H4 (cell line): Measurements from ENCODE around the gene PDCD4. TPM values are rescaled to one million over a fixed set of nuclear protein-coding genes. Genes with fewer than 3 reads are reported as not detected.
A peak's percentile ranks its signal among the peaks of the same experiment; 100 is the strongest.
"Not testable (repeated sequence)": the region's sequence is repeated elsewhere in the genome, so short reads cannot be mapped to it uniquely, and the experiment has no call there.

Source experiments
- DNase-seq: peaks from one replicate; pipeline ENCODE4 v3.0.0-alpha.2; 2015; ENCODE audit warnings: low spot score
- total RNA-seq: library from RNA; depleted of rRNA; stranded (reverse); fragments of >200 nt; shearing (Covaris generic); gene quantifications from 2 replicates; pipeline ENCODE4 v1.2.3, GENCODE V29; 2014

The PDCD4 gene
- total RNA-seq, 1 experiment from 2014 or later = 32.6 TPM

DNA sequence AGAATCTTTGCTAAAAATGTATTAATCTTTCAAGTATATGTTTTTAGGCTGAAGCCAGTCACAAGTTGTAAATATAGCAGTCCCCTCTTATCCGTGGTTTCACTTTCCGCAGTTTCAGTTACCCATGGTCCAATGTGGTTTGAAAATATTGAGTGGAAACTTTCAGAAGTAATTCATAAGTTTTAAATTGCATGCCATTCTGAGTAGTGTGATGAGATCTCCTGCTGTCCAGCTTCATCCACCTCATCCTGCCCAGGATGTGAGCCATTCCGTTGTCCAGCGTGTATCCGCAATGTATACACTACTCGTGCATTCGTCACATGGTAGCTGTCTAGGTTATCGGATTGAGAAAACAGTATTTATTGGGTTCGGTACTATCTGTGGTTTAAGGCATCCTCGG is 12.2 kb downstream of the PDCD4 start:
- DNase-seq = no peak

DNA sequence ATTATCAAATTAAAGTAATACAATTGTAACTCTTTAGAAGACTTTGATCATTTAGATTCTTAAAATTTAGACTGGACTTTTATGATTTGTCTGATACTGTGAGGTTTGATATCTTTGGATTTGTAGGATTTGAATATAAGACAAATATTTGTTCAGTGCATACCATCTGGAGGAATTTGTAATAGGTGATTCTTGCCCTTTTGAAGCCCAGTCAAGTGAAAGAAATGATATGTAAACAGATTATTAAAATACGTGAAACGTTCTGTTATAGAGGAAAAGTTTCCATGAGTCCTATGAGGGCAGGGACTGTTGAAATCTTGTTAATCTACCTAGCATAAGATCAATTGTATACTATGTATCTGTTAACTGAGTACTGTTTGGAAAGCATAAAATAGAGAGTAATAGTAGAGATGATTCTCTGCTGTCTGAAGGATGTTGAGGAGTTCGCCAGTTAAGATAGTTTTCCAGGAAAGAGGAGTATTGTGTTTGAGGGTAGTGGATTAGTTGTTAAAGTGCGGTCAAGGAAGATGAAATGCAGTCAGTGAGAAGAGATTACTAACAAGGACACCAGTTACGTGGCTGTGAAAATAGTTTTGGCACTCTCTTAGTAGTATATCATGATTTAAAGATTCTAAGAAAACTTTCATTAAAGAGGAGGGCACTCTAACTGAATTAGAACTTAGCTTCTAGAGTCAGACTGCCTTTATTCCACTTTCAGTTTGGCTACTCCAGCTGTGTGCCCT is 14.4 kb downstream of the PDCD4 start:
- no peak for DNase-seq

DNA sequence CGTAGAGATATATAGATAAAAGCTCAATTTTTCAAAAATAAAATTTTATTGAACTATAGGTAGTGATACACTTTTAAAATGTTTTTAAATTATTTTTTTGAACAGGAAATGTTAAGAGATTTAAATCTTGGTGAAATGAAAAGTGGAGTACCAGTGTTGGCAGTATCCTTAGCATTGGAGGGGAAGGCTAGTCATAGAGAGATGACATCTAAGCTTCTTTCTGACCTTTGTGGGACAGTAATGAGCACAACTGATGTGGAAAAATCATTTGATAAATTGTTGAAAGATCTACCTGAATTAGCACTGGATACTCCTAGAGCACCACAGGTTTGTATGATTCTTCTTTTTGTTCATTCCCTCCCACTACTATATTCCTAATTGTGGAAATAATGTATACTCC is 15.8 kb downstream of the PDCD4 start:
- DNase-seq = no peak

DNA sequence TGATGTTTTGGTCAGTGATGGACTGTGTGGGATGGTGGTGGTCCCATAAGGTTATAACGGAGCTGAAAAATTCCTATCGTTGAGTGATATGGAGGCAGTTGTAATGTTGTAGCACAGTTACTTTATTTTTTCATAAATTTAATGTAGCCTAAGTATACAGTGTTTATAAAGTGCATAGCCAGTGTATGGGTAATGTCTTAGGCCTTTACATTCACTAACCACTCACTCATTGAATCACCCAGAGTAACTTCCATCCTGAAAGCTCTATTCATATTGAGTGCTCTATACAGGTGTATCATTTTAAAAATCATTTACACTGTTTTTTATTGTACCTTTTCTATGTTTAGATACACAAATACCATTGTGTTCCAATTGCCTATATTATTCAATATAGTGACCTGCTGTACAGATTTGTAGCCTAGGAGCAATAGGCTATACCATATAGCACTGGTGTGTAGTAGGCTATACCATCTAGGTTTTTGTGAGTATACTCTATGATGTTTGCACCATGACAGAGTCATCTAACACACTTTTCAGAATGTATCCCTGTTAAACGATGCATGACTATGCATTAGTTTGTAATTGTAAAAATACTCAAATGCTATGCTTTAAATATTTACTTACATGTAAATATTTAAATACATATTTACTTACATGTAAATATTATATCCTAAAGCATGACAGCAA is 21.0 kb downstream of the PDCD4 start:
- no peak for DNase-seq

DNA sequence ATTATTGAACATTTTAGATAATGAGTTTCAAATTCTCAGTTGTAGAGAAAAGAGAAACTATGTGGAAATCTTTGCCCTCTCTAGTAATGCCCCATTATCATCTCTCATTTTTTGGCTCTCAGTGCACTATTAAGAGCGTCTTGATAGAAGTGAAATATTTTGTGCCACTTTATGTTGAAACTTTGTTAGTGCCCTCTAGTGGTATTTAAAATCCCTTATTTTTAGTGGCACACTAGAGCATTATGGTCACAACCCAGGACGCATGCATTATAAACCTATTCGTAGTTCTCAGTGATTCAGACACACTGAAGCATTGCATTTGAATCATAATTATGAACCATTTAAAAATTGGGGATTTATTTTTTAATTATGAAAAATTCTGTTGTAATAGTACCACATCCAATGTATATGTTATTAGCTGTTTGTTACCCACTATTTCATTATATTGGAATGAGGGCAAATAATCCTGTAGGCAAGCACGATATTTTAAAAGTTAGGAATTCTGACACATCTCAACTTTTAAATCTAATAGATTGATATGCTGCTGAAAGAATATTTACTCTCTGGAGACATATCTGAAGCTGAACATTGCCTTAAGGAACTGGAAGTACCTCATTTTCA is 21.9 kb downstream of the PDCD4 start:
- peak; percentile 43 for DNase-seq

DNA sequence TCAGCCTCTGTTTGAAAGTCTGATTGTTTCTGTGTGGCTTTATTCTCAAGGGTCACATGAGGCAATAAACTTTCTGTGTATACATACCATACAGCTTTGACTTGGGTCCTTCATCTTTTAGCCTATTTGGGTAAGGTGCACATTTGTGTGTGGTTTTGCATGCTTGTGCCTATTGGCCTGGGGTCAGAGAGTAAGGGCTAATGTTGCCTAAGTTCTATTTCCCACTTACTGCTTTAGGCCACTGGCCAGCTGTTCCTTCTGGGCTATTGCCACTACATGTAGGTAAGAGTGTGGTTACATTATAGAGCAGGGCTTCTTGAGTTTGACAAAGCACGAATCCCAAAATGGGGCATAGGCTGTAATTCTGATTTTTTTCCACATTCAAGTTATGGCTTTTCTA is 25.5 kb downstream of the PDCD4 start:
- no peak for DNase-seq

DNA sequence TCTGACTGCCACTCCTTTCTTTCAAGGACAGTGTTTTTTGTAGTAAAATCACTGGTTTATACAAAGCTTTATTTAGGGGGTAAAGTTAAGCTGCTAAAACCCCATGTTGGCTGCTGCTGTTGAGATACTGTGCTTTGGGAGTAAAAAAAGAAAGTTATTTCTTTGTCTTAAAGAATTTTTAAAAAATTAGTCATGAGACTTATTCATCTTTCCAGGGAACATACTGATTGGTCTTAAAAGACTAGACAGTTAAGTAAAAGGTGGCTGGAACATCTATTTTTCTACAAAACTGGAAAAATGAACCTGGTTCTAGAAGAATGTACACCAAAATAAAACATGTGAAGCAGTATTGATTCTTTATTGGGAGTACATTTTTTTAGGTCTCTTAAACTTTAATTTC is 26.7 kb downstream of the PDCD4 start:
- no peak for DNase-seq

DNA sequence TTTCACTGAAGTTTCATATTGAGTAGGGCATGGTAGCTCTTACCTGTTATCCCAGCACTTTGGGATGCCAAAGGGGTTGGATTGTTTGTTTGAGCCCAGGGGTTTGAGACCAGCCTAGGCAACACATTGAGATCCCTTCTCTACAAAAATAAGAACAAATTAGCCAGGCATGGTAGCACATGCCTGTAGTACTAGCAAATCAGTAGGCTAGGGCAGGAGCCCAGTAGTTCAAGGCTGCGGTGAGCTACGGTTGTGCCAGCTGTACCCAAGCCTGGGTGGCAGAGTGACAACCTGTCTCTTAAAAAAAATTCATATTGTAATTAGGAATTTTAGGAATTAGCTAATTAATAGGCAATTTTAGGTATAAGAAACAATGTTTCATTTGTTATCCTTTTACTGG is 29.3 kb downstream of the PDCD4 start:
- no peak for DNase-seq

DNA sequence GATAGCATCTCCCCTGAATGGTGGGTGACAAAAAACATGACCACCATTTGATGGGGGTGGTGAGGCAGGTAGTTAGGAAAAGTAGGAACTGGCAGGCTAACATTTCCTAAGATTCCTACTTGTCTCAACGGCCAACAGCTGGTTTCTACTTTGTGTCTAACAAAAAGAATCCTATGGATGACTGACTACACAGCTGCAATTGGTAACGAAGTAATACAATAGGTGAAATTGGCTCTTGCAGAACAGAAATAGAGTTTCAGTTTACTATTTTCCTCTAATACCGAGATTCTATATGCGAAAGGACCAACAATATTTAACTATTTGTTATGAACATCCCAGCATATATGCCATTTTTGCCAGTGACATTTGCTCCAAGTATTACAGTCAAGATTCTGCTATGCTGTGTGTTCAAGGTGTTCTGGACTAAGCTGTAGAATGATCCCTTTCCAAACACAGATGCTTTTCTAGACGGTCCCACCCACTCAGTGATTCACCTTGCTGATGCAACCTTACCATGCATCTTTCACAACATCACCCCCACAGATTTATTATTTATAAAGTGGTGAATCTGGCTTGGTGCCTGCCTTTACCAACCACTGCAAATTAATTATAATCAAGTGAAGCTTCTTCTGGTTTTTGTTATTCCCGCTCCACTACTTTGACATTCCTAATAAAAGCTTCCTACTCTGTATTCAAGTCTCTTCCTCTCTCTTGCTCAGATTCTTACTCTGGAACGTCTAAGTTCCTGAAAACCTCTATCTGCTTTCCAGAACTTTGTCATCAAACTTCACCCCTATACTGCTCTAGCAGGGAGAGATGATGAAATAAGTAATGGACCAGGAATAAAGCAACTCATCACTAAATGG is 30.5 kb downstream of the PDCD4 start:
- peak; percentile 35 for DNase-seq

DNA sequence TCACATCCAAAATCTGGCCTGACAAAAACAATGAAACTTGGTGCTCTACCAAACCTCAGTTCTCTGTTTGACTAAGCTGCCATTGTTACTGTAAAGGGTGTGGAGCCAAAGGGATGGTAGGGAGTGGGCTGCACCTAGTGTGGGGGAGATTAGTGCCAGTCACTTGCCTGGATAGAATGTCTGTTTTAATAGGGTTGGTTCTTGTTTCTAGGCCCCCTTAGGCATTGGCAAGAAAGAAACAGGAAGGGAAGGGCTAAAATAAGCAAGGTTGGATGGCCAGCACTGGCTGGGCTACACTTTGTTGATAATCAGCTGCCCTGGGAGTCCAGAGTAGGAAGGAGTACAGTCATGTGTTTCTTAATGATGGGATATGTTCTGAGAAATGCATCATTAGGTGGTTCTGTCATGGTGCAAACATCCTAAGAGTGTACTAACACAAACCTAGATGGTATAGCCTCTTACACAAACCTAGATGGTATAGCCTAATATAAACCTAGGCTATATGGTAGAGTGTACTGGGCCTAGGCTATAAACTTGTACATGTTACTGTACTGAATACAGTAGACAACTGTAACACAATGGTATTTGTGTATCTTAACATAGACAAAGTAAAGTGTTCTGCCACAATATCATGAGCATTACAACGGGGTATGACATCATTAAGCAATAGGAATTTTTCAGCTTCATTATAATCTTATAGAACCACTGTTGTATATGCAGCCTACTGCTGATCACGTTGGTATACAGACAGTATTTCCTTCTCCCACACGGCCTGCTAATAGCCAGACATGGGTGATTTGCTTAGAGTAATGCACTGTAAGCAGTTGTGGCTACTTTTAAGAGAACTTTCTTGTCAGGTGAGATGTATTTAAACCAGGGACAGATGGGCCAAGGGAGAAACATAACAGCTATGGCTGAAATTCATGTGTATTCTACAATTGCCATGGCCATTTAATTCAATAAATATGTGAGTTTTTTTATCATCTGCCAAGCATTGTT is 31.9 kb downstream of the PDCD4 start:
- no peak for DNase-seq

DNA sequence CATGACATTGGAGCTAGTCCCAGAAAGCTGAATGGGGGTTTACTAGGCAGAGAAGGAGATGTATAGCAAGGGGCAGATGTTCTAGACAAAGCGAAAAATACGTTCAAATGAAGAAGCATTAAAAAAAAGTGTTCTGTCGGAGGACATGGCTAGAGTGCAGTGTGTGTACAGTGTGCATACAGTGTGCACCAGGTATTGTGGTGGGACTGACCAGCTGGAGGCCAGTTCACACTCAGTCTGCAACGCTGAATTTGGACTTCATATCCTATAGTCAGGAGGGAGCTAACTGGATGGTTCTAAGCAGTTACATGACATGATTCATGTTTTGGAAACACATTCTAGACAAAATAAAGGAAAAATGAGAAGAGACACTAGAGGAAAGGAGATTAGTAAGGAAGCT is 38.4 kb downstream of the PDCD4 start:
- DNase-seq = no peak

DNA sequence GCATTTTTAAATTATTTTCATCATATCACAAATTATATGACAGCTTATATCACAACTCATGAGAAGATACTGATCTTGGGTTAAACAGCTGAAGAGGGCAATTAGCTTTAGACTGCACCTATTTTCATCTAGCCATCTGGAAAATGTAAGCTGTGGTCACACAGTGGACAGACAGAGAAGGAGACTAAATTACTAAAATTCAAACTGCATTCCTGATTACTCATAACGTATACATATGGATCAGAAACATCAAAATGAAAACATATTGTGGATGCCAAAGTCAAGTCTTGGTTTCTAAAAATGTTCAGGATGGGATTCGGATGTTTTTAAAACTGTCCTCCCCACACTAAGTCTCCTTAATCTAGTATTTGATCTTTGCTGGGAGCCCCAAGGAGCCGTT is 40.6 kb downstream of the PDCD4 start:
- DNase-seq = no peak

DNA sequence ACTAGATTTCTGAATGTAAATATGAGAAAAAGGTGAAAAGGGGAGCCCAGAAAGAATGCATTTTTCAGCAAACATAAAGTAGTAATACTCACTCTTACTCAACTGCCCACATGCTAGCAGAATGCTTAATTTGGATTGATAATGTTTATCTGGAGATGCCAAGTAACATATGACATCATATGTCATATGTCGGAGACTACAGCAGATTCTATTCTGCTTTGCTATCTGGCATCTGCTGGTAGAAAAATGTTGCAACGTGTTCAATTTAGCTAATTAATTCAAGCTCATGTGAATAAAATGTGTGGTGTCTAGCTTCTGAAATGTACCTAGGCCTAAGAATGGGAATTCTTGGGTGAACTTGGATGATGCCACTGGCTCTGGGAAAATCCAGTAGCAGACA is 42.7 kb downstream of the PDCD4 start:
- DNase-seq = no peak

DNA sequence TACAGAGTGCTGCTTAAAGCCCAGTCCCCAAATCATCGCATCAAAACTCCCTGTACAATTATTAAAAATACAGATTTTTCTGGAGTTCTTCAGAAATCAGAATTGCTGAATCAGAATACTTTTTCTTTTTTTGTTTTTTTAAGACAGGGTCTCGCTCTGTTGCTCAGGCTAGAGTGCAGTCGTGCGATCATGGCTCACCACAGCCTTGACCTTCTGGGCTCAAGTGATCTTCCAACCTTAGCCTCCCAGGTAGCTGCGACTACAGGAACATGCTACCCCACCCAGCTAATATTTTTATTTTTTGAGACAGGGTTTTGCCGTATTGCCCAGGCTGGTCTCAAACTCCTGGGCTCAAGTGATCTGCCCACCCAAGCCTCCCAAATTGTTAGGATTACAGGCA is 43.3 kb downstream of the PDCD4 start:
- no peak for DNase-seq

DNA sequence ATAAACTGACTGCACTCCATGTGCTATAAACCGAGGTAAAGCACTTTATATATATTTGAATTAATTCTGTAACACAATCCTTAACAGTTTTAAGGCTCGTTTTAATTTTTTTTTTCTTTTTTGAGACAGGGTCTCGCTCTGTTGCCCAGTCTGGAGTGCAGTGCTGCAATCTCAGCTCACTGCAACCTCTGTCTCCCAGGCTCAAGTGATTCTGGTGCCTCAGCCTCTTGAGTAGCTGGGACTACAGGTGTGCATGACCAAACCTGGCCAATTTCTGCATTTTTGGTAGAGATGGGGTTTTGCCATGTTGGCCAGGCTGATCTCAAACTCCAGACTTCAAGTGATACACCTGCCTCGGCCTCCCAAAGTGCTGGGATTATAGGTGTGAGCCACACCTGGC is 43.9 kb downstream of the PDCD4 start:
- not testable (repeated sequence) for DNase-seq

DNA sequence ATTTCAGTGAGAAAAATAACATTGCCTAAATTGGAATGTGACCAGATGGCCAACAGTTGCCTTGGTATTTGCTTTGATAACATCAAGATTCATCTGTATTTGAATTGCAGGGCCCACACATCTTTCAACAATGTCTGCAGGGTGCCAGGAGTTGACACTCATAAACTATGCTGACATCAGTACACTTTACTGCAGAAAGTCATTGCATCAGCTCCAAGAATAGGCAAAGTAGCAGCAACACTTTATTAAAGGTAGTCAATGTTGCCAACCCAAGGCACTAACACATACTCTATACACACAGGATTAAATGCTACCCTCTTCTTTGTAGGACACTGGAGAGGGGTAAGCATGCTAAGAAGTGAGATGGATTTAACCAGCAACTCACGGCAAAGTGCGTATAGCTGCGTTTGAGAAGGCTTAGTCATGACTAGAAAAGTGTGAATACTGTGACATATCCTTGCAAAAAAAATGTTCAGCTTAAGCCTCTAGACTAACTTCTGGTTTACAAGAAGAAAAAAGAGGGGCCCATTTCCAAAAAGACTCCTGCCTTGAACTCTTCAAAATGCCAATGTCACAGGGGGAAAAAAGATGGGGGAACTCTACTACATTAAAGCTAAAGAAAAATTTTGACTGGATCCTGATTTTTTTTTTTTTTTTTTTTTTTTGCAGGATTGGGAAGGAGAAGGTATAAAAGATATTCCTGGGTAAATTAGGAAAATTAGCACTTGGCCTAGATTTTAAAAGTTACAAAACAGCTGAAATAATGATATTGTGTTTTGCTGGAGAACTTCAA is 45.0 kb downstream of the PDCD4 start:
- DNase-seq = no peak

DNA sequence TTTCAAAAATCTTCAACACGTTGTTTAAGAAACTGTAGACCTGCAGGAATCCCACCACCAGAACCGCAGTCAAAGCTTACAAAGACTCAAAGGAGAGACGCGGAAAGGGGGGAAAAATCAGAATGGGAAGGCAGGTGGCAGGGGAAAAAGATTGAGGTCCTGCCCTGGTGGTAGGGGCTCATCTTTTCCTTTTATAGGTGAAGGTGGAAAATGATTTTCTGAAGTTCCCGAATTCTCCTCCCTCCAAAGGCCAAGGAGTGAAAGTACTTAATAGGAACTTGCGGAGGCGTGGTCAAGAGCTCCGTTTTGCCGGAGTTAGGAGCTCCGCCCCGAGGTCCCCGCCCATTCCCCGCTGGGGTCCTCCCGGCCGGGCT is 46.5 kb downstream of the PDCD4 start:
- peak; percentile 93 for DNase-seq

DNA sequence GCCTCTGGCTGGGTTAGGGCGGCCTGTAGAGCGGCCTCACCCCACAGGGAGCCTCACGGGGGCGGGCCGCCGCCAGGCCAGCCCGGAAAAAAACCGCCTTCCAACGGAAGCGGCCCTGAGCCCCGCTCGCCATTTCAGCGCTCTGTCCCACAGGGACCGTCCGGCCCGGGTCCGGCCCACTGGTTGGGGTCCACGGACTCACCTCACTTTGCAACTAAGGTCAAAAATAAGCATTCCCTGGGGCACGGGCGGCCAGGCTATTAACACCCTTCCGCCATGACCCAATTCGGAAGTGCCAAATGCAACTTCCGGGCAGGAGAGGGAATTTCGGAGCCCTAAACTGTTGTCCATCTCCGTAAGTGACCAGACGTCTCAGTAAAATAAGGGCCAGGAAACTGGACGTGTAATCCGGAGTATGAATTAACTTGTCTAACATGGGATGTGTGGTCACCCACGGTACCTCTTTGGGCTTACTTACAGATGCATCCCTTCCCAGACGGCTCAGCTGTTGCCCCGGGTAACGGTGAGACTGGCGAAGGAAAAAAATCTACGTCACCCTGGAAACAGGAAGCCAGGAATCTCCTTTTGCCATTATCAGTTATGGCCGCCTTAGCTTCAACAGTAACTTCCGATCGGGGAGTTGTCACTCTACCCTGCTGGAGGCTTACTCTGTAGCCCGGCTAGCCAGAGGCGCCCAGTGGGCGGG is 47.1 kb downstream of the PDCD4 start, which contains the start of gene BBIP1:
TSS of gene BBIP1 (minus strand) at position 538 of the 706 bp plus-strand sequence. CDS start 1,023 bp downstream, outside the sequence.
- DNase-seq = peak; percentile 99

DNA sequence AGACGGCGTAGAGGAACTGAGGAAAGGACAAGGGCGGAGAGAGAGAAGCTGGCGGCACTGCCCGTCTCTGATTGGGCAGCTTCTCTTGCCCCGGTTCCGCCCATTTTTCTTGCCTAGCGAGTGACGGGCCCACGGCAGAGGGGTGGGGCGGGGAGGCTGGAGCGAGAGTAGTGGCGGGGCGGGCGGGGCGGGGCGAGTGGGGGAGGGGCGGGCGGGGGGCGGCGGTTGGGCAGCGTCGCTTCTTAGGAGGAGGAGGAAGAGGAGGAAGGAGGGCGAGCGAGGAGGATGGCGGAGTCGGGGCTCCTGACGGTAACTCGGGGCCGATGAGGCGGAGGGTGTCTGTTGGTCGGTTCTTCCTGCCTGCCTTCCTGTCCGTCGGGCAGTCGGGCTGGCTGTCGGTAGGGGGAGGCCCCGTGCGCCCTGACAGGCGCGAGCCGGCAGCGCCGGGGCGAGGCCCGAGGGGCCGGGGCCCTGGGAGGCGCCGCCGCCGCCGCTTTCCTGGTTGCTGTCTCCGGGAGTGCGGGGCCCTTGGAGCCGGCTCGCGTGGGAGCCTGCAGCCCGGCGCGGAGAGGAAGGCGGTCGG is 47.7 kb downstream of the PDCD4 start, which contains the start of gene SHOC2:
TSS of gene SHOC2 (plus strand) at position 256 of the 583 bp plus-strand sequence. CDS start 44,755 bp downstream, outside the sequence.
- no peak for DNase-seq
